Subcutaneous adipose tissue (tissue), 4 donors: ENCODE results near the gene KLF15. TPM values are rescaled to one million over a fixed set of nuclear protein-coding genes. Genes with fewer than 3 reads are reported as not detected.

Source experiments
- total RNA-seq, 4 donors: library from RNA; depleted of rRNA; stranded (reverse); fragments of >200 nt; gene quantifications; one replicate each; pipeline ENCODE4 v1.1.0, GENCODE V29; 2016
- TF ChIP-seq, protein P1 (sequence below): fragments of 450-650 bp; IDR thresholded peaks from one replicate; pipeline ENCODE4 v1.5.1; 2016; ENCODE audit warnings: low read depth, mild to moderate bottlenecking, control low read depth, antibody characterized with exemption, moderate library complexity

The KLF15 gene
- total RNA-seq, 4 donors from 2014 or later = 51.3 to 147 (median 73.0) TPM

- TF ChIP-seq, protein P1, sequence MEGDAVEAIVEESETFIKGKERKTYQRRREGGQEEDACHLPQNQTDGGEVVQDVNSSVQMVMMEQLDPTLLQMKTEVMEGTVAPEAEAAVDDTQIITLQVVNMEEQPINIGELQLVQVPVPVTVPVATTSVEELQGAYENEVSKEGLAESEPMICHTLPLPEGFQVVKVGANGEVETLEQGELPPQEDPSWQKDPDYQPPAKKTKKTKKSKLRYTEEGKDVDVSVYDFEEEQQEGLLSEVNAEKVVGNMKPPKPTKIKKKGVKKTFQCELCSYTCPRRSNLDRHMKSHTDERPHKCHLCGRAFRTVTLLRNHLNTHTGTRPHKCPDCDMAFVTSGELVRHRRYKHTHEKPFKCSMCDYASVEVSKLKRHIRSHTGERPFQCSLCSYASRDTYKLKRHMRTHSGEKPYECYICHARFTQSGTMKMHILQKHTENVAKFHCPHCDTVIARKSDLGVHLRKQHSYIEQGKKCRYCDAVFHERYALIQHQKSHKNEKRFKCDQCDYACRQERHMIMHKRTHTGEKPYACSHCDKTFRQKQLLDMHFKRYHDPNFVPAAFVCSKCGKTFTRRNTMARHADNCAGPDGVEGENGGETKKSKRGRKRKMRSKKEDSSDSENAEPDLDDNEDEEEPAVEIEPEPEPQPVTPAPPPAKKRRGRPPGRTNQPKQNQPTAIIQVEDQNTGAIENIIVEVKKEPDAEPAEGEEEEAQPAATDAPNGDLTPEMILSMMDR = no peak
Measured at GRCh38 chr3:126300001-126300760, 57.0 kb downstream of the KLF15 start.

DNA sequence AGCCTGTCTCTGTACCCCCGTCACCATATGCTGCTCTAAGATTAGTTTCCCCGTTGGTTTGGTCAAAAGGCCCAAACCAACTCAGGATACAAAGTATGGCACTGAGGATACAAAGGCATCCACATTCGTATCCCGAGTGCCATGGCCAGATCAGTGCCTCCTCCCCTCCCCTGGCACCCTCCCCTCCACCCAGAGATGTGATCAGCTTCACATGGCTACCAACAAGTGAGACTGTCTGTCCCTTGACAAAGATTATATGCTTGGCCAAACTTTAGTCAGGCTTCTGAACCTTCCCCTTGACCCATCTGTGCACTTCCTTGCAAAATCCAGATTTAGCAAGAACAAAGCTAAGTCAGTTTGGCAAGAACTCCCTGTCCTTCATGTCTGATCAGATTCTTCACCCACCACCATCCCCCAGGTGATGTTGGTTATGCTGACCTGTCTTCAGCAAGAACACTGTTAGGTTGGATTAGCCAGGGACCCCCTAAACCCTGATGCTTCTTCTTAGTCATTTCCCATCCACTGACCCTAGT, 61.7 kb downstream of the KLF15 start:
- TF ChIP-seq, protein P1 = no peak

DNA sequence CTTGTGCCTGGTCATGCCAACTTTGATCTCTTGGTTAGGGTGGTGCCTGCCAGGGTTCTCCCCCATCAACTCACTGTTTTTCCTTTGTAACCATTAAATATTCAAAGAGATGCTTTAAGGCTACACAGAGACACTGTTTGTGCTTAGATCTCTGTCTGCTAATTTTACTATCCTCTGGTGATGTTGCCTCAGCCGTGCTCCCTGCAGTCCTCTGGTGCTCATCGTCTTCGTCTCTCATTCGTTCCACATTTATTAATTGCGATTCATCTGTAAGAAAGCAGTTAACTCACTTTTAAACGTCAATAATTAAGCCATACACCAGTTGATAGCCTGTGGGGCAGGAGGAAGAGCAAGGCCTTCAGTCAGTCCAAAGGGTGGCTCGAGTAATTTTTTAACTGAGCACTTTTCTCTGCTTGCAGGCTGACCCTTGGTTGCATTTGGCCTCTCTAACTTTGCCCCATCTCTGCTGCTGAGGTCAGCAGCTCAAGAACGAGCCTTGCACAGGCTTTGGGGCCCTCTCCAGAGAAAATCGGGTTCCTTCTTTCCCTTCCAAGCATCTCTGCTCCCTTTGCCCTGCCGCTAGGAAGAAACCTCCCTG, 62.9 kb downstream of the KLF15 start:
- TF ChIP-seq, protein P1 = no peak

GRCh38 chr3:126293370-126294082, 63.7 kb downstream of the KLF15 start:
- TF ChIP-seq, protein P1 = no peak

Other genes starting within 250 kb of the KLF15 start
- gene ALDH1L1, start 176.8 kb downstream of the KLF15 start, total RNA-seq = 100 to 1,000 TPM in 1 of 4 donors, 10 to 100 TPM in 3; 63.4 to 281 (median 73.8) TPM
- not detected for gene CFAP100, start 37.5 kb upstream of the KLF15 start, total RNA-seq
- 10 to 100 TPM; 24.0 to 44.8 (median 26.3) TPM for gene ZXDC, start 118.5 kb upstream of the KLF15 start, total RNA-seq
- not detected for gene UROC1, start 160.4 kb upstream of the KLF15 start, total RNA-seq
- 1 to 10 TPM in 3 of 4 donors, under 1 TPM in 1; 0.66 to 2.5 (median 1.3) TPM for gene CHST13, start 166.7 kb upstream of the KLF15 start, total RNA-seq
- not detected for gene C3orf22, start 201.5 kb upstream of the KLF15 start, total RNA-seq